IPS DF 4.7 (cell line): ENCODE results near the gene KLHDC10.
"Not testable (repeated sequence)": the region's sequence is repeated elsewhere in the genome, so short reads cannot be mapped to it uniquely, and the experiment has no call there.

Experiments used
- DNase-seq: peaks from one replicate; pipeline ENCODE4 v3.0.0-alpha.2; 2013; ENCODE audit warnings: low spot score; ENCODE audit errors: extremely low read depth

The KLHDC10 gene

GRCh38 chr7:130079846-130080394 is 9.6 kb downstream of the KLHDC10 start:
- no peak for DNase-seq

DNA sequence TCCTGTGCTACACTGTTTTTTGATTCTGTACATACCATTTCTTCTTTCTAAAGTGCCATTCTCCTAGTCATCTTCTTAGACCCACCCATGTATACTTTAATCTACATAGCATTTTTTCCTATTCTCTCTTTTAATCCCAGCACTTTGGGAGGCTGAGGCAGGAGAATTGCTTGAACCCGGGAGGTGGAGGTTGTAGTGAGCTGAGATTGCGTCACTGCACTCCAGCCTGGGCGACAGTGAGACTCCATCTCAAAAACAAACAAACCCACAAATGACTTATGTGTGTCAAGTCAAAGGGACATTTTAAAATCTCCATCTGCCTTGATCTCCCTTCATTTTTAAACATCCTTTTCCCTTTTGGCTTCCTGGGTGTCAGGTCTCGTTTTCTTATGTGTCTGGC is 13.2 kb downstream of the KLHDC10 start:
- not testable (repeated sequence) for DNase-seq

DNA sequence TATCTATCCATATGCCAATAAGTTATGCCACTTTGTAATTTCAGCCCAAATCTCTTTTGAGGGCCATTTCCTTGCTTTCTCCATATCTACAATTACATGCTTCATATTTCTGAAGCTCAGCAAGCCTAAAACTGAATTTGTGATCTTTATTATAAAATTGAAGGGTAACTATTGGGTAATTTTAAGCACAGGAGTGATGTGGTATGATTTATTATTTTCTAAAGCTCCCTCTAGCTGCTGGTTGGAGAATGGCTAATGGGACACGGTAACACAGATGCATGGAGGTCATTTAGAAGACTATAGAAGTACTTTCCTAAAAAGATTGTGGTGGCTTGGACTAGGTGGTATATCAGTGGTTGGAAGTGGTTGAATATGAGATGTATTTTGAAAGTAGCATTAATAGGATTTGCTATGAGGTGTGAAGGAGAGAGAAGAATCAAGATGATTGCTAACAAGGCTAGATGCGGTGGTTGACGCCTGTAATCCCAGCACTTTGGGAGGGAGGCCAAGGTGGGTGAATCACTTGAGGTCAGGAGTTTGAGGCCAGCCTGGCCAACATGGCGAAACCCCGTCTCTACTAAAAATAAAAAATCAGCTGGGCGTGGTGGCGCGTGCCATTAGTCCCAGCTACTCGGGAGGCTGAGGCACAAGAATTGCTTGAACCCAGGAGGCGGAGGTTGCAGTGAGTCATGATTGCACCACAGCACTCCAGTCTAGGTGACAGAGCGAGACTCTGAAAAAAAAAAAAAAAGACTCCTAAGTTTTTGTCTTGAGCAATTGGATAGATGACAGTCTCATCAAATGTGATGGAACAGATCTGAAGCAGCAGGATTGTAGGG is 13.9 kb downstream of the KLHDC10 start:
- no peak for DNase-seq

GRCh38 chr7:130085235-130085634 is 14.9 kb downstream of the KLHDC10 start:
- DNase-seq, result not testable (repeated sequence)

DNA sequence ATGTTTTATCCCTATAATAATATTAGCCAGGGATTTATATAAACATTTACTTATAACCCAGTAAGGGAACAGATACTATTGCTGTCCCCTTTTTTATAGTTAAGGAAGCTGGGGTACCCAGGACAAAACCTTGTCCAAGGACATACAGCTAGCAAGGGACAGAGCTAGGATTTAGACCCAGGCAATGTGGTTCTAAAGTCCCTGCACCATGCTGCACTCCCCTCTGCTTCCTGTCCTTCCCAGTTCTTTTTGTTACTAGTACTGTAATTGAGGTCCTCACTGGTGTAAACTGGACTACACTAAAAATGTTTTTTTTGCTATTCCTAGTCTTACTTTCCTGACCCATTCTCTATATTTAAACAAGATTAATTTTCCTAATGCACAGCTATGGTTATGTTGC is 16.6 kb downstream of the KLHDC10 start:
- DNase-seq, result no peak

DNA sequence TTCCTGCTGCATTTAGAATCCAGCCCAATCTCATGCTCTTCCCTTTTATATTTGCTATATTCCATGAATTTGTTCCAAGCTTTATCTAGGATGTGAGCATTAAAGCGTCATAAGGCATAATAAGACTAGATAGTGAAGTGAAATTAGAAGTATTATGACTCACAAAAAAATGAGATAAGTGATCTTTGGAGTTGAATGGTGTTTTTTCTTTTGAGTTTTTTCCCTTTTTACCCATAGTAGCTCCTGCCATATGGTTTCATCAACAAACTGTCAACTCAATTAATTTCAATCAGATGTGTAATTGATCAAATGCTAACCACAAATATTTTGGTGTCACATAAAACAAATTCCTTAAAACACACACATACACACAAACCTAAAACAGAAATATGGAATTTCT is 17.0 kb downstream of the KLHDC10 start:
- DNase-seq, result no peak

DNA sequence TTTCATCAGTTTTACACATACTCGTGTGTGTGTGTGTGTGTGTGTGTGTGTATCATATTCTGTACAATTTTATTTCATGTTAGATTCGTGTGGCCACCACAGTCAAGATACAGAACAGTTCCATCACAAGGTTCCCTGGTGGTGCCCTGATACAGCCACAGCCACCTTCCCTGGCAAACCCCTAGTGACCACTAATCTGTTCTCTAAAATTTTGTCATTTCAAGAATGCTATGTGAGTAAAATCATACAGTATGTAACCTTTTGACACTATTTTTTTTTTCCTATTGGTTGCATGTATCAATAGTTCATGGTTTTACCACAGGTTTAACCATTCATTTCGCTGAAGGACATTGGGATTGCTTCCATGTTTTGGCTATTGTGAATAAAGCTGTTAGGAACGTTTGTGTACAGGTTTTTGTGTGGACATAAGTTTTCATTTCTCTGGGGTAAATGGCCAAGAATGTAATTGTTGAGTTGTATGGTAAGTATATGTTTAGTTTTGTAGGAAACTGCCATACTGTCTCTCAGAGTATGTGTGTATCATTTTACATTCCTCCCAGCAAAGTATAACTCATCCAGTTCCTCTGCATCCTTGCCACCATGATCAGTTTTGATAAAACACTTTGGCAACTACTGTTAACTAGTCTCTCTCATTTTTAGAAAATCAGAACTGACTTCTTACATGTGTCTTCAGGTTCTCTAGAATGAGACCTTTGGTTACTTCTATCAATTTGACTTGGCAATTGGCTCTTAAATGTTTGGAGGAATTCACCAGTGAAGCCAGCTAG is 20.6 kb downstream of the KLHDC10 start:
- no peak for DNase-seq

GRCh38 chr7:130091999-130092398 is 21.7 kb downstream of the KLHDC10 start:
- DNase-seq, result no peak

GRCh38 chr7:130092598-130092997 is 22.3 kb downstream of the KLHDC10 start:
- no peak for DNase-seq

DNA sequence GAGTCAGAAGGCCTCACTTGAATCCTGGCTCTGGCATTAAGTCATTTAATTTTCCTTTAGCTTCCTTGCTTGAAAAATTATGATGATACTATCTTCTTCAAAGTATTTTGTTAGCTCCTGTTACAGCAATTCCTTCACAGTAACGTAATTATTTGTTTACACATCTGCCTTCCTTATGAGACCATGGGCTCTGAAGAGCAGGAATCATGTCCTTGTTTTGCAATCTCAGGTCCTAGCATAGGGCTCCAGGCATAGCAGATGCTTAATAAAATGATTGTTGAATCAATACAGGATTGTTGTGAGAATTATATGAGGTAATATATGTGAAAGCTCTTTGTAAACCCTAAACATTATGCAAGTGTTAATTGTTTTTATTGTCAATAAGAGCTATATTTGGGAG is 25.5 kb downstream of the KLHDC10 start:
- DNase-seq, result no peak

- DNase-seq, result no peak
These were observed 26.0 kb downstream of the KLHDC10 start for GRCh38 chr7:130096243-130096827.

- no peak for DNase-seq
These were observed 29.0 kb downstream of the KLHDC10 start for GRCh38 chr7:130099331-130099730.

DNA sequence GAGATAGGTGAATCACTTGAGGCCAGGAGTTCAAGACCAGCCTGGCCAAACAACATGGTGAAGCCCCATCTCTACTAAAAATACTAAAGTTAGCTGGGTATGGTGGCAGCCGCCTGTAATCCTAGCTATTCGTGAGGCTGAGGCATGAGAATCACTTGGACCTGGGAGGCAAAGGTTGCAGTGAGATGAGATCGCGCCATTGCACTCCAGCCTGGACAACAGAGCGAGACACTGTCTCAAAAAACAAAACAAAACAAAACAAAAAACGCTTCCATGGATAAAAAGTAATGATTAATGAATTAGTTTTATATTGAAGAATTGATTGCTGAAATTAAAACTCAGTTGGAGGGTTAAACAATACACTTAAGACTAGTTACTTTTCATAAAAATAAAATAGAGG is 32.3 kb downstream of the KLHDC10 start:
- DNase-seq, result no peak

DNA sequence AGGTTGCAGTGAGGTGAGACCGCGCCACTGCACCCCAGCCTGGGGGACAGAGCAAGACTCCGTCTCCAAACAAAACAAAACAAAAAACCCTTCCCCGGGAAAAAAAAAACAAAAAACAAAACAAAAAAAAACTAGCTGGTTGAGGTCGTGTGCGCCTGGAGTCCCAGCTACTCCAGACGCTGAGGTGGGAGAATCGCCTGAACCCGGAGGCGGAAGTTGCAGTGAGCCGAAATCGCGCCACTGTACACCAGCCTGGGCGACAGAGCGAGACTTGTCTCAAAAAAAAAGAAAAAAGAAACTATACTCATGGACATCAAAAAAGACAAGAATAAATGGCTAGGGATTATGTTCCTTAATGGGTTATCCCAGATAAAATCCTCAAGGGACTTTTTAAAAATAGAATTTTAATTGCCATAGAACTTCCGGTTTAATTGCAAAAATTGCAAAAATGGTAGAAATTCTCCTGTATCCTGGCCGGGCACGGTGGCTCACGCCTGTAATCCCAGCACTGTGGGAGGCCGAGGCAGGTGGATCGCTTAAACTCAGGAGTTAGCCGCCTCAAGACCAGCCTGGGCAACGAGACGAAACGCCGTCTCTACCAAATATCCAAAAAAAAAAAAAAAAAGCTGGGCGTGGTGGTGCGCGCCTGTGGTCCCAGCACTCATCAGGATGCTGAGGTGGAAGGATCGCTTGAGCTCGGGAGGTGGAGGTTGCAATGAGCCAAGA is 37.8 kb downstream of the KLHDC10 start:
- no peak for DNase-seq

- DNase-seq, result no peak
These were observed 38.5 kb downstream of the KLHDC10 start for GRCh38 chr7:130108809-130109208.

DNA sequence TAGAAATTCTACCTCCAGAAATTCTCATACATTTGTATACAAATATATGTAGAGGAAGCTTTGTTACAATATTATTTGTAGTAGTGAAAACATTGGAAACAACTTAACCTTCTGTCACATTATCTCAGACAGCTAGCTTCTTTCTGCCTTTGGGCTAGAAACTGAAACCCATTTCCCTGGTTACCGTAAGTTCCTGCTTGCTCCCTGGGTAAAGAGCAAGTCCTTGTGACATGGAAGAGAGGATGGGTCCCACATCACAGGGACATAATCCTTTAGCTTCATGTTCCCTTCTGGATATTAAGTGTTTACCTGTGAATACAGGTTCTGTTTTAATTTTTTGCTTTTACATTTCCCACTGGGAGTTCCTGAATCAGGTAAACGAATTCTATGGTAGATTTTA is 41.8 kb downstream of the KLHDC10 start:
- DNase-seq, result no peak

DNA sequence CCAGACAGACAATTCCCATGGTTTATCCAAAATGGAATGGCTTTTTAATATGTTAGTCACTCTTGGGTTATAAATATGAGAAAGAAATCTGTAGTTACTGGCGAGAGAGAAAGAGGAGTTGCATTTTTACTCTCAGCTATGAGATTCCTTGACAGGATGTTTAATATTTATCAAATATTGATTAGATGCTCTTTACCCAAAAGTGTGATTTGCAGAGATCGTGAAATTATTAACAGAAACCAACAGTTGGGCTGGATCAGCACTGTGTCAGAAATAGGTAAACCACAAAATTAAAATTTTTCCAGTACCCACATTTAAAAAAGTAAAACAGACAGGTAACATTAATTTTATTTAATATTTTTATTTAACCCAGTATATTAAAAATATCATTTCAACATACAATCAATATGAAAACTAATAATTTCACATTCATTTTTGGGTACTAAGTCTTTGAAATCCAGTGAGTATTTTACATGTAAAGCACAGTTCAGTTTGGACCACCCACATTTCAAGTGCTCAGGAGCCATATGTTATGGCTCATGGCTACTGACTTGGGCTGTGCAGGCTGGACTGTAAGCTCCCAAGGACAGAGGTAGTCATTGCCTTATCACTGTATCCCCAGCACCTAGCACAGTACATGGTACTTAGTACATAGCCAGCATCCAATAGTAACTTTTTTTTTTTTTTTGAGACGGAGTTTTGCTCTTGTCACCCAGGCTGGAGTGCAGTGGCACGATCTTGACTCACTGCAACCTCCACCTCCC is 42.5 kb downstream of the KLHDC10 start:
- no peak for DNase-seq

GRCh38 chr7:130113426-130113805 is 43.1 kb downstream of the KLHDC10 start:
- DNase-seq, result not testable (repeated sequence)

DNA sequence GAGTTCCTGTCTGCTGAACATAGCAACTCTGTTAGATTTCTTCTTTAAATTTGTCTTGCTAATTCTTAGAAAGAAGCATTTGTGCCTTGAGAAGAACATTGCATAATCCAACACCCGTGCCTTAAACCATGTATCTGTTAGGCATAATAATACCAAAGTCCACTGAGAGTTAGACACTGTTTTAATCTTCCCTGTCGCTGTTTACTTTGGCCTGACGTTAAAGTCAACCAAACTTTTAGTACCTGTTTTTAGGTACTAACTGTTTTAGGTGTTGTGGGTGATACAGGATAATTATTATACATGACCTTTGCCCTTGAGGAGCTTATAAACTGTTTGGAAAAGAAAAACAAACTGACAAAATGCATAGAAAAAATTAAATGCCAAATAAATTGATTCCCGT is 43.6 kb downstream of the KLHDC10 start:
- DNase-seq, result no peak

DNA sequence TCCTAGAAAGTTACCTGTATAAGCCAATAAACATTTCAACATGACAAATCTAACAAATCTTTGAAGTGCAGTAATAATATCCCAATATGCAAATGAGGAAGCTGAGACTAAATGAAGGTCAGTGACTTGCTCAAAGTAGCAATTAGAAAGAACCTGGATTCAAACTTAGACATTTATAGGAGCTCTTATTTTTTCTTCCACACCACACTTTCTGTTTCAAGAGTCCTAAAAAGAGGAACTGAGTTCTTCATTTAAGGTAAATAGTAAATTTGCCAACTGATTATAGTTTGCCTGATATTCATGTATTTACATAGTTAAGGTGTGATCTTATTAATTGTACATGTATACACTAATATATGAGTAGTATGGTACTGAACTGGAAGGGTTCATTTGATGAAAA is 44.0 kb downstream of the KLHDC10 start:
- no peak for DNase-seq

GRCh38 chr7:130114776-130115175 is 44.4 kb downstream of the KLHDC10 start:
- DNase-seq, result no peak
